Measurements from ENCODE around the gene SSUH2.

Gene SSUH2

DNA sequence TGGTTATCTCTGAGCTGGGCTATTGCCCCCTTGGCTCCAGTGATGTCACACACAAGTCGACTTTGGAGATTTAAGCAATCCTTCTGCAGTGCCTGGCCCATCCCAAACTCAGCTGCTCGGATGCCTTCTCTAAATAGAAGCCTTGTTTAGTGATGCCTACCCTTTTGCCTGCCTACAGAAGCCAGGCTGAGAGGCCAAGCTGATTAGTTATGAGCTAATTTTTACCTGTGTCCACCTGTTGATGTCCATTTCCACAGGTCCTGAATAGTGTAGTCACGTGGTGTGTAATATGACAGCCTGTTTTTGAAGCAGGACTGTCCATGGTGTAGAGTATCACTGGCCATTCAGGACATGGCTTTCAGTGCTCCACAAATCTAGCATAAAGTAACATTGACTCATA, 45.5 kb downstream of the SSUH2 start:
- no peak for TF ChIP-seq CTCF (IDR thresholded peaks at IDR 0.05; ENCODE audit: insufficient read depth, low read length, missing control alignments)
- H3K4me3 ChIP-seq (ENCODE audit: low read depth, low read length), result no peak overlapping the region
- ChIA-PET POLR2A (no interaction called here), CTCF (interaction anchor here (0.6 to 2.0 kb wide), 3 partner anchors 23 to 157 kb away, joined by 3 to 11 read pairs (median 4); no protein-coding TSS in a partner anchor)
- no peak for DNase-seq (ENCODE audit: low read depth, low spot score)

DNA sequence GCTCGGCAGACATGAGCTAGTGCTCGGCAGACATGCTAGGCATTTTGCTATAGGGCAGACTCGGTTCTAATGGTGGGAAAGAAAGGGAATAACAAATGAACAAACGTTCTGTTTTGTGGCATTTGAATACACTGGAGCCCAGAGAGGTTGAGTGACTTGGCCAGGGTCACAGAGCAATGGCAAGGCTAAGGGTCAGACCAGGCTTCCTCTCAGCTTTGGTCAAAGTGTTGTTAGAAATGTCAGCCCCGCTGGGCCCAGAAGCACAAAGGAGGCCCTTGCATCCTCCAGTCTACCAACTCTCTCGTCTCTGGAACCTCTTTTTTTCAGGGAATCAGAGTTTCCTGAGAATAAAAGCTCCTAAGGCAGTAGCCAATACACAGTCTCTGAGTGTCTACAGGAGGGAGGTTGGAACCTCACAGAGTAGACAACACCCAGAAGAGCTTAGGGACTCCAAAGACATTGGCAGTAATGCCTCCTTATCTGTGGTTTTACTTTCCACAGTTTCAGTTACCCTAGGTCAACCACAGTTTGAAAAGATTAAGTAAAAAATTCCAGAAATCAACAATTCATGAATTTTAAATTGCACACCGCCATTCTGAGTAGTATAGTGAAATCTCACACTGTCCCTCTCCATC, 47.3 kb downstream of the SSUH2 start:
- CTCF ChIA-PET, result interaction anchor here (1.2 to 3.1 kb wide), 3 partner anchors 25 to 180 kb away, joined by 3 to 19 read pairs (median 9); no protein-coding TSS in a partner anchor
- POLR2A ChIA-PET, result no interaction called here
- DNase-seq (ENCODE audit: low read depth, low spot score), result no peak
- H3K4me3 ChIP-seq (ENCODE audit: low read depth, low read length), result no peak overlapping the region
- no peak for TF ChIP-seq CTCF (IDR thresholded peaks at IDR 0.05; ENCODE audit: insufficient read depth, low read length, missing control alignments)

DNA sequence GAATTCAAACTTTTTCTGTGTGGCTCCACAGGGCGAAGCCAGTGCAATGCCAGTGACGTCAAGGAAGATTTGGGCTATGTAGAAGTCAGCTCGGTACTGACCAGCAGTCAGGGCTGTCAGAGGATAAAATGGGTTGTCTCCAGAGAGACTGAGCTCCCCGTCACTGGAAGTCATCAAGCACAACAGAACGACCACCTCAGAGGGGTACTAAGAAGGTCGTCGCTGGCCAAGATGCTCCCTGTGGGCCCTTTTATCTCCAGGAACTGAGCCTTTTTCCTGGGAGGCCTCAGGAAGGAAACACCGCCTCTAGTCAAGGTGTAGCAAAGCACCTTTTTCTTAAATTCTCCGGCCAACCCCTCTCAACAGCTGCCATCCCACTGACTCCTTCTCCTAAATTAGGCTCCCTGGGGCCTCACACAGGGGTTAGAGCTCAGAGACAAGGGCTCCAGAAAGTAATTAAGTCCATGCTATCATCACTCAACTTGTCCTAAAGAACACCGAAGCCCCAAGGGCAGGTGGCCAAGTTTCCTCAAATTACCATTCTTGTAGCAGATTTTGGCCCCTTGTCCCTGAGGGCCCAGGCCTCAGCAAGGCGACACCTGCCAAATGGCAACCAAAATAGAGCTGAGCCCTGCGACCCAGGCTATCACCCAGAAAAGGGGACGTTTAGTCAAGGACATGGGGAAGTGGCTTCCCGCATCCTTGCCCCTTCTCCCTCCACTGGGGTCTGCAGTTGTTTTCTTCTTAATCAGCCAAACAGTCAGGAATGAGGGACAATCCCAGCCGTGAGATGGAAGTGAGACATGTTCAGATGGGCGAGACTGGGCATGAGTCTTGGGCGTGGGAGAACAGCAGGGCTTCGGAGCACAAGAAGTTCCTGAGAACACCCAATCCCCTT, 48.0 kb downstream of the SSUH2 start:
- POLR2A ChIA-PET, result no interaction called here
- H3K4me3 ChIP-seq (ENCODE audit: low read depth, low read length), result no peak overlapping the region
- CTCF ChIA-PET, result interaction anchor here (0.9 to 3.1 kb wide), 5 partner anchors 9 to 179 kb away, joined by 3 to 19 read pairs (median 6); no protein-coding TSS in a partner anchor
- no peak for DNase-seq (ENCODE audit: low read depth, low spot score)
- no peak for TF ChIP-seq CTCF (IDR thresholded peaks at IDR 0.05; ENCODE audit: insufficient read depth, low read length, missing control alignments)

DNA sequence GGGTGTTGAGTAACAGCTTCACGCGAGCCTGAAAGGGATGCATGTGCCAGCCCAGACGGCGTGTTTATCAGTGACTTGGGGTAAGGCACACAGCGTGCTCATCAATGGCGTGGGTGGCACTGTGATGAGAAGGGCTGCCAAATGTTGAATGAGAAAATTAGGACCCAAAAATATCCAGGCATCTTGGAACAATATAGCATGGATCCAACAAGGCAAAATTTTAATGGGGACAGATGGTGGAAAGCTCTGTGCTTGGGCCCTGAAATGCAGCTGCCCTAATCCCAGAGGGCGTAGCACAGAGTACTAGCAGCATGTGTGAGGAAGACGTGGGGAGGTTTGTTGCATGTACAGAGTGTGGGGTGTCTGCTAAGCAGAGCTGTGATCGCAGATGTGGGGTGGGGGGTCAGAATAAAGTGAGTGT, 48.9 kb downstream of the SSUH2 start:
- CTCF ChIA-PET, result interaction anchor here (1.2 to 3.1 kb wide), 3 partner anchors 26 to 177 kb away, joined by 6 to 19 read pairs (median 9); no protein-coding TSS in a partner anchor

DNA sequence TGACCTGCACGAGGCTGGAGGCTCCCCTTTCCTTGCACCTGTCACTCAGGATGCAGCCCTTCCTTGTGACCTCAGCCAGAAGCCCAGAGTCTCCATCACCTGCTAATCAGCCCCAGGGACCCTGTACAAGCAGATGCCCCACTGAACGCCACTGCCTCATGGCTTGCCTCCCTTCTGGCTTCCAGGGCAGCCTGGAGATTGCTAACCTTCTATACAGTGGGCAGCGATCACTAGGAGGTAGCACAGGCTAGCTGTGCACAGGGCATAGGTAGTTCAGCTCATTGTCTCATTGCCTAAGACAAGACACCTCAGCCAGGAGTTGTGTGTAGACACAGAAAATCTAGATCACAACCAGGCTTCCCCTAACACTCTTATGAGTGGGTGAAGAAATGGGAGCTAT, 49.3 kb downstream of the SSUH2 start:
- no peak for DNase-seq (ENCODE audit: low read depth, low spot score)
- no peak overlapping the region for H3K4me3 ChIP-seq (ENCODE audit: low read depth, low read length)
- POLR2A ChIA-PET, result no interaction called here
- TF ChIP-seq CTCF (IDR thresholded peaks at IDR 0.05; ENCODE audit: insufficient read depth, low read length, missing control alignments), result no peak
- CTCF ChIA-PET, result interaction anchor here (1.2 to 3.1 kb wide), 3 partner anchors 27 to 177 kb away, joined by 6 to 19 read pairs (median 9); no protein-coding TSS in a partner anchor

More for the DNA sequence above, 48.9 kb downstream of the SSUH2 start:
- DNase-seq (ENCODE audit: low read depth, low spot score), result no peak
- no peak overlapping the region for H3K4me3 ChIP-seq (ENCODE audit: low read depth, low read length)
- no peak for TF ChIP-seq CTCF (IDR thresholded peaks at IDR 0.05; ENCODE audit: insufficient read depth, low read length, missing control alignments)
- POLR2A ChIA-PET, result no interaction called here

All from AG04449 (cell line).